HT-29 (cell line): ENCODE results near the gene ADARB2. TPM values are rescaled to one million over a fixed set of nuclear protein-coding genes. Genes with fewer than 3 reads are reported as not detected.
"Not testable (repeated sequence)": the region's sequence is repeated elsewhere in the genome, so short reads cannot be mapped to it uniquely, and the experiment has no call there.

ENCODE experiments used
- DNase-seq: peaks from one replicate; pipeline ENCODE4 v3.0.0-alpha.2; 2015; ENCODE audit warnings: low spot score
- total RNA-seq: library from RNA; depleted of rRNA; stranded (reverse); fragments of >200 nt; shearing (Covaris generic); gene quantifications from 2 replicates; pipeline ENCODE4 v1.2.3, GENCODE V29; 2014

ADARB2 gene
- total RNA-seq, 1 experiment from 2014 or later = not detected

DNA sequence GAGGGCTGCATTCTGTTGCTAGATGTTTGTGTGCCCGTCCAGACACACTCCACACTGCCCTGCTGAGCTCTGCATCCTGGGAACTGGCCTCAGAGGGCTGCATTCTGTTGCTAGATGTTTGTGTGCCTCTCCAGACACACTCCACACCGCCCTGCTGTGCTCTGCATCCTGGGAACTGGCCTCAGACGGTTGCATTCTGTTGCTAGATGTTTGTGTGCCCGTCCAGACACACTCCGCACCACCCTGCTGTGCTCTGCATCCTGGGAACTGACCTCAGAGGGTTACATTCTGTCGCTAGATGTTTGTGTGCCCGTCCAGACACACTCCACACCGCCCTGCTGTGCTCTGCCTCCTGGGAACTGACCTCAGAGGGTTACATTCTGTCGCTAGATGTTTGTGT is 120.6 kb downstream of the ADARB2 start:
- not testable (repeated sequence) for DNase-seq

DNA sequence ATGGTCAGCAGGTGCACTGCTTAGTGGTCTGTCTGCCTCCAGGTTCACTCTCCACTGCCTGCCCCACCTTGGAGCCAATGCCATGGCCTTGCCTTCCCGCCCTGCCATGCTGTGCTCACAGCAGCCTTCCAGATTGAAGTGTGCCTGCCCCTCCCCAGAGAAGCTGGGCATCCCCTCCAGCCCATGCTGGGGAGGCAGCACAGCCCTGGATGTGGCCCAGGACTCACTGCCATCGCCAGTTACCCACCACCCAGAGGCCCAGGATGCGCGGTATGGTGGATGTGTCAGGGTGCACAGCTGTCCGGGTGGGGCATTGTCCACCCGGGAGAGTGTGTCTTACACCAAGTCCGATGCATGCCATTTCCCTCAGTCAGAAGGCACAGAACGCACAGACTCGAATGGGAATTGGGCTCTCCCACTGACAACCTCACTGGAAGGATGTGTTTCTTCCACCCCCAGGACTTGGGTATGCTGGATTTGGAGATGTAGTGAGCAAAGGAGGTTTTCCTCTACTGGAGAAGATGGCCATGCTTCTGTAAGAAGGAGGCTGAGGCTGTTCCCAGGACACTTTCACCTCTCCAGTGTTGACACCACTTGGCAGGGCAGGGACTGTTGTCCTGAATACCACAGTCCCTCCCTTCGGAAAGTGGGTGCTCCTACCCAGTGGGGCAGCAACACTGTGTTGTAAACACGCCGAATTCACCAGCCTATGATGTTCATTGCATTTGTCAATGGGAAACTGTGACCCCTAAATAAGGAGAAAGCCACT is 122.0 kb downstream of the ADARB2 start:
- no peak for DNase-seq

DNA sequence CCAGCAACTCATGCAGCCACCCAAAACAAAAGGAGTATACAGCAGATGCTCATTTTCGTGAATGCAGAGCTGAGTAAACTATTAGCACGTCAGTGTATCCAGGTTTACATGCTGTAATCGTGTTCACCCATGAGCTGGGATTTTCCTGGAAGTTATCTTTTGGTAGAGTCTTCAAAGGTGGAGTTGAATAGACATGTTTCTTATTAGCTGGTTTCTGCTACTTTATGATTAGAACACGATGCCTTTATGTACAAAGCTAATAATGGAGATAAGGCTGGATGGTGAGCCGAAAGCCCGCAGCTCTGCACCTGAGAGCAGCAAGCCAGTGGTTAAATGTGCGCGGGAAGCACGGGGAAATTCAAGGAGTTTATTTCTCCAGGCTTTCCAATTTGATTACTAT is 123.8 kb downstream of the ADARB2 start:
- no peak for DNase-seq

DNA sequence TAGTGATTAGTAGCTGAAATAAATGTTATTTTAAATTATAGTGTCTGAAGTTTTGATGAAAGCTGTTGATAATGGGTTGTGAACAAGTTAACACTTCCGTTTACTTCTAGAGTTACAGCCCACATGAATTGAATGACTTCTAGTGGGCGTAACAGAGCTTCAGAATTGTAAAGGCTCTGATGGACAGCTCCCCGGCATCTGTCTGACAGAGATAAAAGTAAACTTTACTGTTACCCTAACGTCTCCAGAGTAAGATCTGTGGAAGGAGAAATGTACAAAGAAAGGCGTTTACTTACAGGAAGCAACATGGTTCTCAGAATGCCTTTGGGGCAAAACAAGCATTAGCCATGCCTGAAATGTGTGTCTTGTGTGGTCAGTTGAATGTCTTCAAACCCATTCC is 124.4 kb downstream of the ADARB2 start:
- no peak for DNase-seq

DNA sequence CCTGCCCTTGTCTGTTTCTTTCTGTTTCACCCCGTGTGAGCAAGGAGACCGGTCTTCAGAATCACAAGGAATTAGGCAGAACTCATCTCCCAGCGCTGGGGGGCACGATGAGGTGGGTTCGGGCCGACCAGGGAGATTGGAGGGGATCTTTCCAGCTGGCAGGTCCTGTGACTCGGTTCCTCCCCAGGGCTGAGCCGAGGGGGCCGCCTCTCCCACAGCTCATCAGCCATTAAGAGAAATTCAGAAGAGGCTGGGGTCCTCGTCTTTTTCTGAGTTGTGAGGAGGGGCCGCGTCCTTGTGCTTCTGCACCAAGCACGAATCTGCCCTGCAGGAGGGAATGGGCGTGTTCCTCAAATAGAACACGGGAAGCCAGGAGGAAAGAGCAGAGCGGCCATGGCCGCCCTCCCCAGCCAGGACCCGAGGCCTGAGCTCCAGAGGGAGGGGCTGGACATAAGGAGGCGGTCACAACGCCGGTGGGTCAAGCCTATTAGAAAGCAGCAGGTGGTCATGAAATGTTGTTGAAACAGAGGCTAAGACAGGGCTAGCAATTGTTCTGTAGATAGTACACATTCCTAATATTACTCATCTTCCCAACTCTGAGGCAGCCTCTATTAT is 125.3 kb downstream of the ADARB2 start:
- no peak for DNase-seq

DNA sequence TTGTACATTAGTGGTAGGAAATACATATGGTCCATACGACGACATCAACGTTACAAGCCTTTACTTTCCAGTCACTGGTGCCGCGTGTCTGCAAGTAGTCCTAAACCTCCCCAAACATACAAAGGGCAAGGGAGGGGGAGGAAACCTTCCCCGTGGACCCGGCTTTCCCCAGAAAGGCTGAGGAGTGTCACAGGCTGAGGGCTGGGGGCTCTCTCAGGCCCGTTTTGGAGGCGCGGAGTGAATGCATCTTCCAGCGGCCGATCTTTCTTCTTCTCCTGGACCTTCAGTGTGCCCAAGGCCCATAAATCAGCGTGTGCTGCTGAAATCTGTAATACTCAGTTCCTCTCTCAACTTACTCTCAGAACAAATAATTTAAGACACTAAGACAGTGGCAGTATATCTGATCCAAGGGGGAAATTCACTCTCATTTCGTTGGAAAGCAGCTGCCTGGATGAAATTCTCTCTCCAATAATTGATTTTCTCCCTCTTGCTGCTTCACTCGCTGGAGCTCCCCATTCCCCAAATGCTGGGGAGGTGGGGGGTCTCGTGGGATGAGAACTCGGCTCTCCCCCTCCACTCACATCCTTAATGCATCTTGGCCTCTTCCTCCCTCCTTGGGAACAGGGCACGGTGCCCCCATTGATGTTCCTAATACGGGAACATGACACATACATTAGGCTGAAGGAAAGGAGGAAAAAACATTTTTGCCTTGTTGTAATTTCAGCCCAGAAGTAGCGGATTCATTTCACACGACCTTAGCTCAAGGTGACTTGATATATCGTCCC is 126.1 kb downstream of the ADARB2 start:
- DNase-seq = no peak

DNA sequence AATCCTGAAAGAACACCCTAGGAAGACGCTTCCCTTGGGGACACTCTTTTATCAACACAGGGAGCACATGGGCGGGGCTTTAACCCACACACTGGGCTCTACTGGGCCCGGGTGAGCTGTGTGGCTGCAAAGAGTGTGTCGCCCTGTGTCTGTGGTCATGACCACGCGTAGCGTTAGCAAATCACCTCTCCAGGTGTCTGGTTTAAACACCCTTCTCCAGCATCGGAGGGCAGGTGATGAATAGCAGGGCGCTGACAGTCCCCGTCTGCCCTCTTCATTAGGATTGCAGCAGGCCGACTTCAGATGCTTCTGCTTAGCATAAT is 127.7 kb downstream of the ADARB2 start:
- DNase-seq = no peak

DNA sequence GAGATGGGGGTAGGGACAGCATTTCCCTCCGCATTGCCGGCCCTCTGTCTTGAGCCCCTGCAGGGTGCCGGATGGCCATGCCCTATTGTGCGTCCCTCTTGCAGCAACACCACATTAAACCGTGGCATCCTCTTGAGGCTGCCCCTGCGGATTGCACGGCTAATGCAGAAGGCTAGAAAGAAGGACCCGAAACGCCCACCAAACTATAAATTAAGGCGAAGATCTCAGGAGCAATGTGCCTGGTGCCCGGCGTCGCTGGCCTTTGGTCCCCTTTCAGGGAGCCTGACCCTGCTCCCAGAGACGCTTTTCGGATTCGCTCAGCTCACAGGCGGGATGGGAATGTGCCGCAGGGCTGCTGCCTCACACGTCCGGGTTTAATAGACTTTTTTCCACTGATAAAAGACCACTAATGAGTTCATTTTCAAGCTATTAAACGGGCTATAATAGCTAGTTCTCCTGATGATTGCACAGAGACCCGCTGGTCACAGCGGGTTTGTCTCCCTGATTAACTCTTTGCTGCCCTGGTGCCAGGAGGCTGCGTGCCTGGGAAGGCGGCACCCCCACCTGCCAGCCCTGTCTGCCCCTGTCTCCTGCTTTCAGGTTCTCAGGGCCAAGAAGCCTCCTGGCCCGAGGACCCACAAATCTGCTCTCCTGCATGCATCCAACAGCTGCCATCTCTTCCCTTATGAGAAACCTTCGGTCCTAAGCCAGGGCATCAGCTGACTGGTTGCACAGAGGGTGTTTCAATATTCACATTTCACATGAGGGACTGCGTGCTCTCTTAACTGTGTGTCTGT is 128.3 kb downstream of the ADARB2 start:
- DNase-seq = no peak

DNA sequence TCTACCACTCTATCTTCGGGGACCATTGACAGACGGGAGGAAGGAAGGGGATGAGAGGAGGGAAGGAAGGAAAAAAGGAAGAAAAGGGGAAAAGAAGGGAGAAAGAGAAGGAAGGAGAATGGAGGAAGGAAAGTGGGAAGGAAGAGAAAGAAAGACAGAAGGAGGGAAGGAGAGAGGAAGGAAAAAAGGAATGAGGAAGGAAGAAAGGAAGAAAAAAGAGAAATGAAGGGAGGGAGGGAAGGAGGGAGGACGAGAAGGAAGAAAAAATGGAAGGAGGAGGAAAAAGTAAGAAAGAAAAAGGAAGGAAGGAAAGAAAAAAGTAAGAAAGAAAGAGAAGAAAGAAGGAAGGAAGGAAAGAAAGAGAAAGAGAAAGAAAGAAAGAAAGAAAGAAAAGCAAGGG is 128.9 kb downstream of the ADARB2 start:
- DNase-seq = no peak

DNA sequence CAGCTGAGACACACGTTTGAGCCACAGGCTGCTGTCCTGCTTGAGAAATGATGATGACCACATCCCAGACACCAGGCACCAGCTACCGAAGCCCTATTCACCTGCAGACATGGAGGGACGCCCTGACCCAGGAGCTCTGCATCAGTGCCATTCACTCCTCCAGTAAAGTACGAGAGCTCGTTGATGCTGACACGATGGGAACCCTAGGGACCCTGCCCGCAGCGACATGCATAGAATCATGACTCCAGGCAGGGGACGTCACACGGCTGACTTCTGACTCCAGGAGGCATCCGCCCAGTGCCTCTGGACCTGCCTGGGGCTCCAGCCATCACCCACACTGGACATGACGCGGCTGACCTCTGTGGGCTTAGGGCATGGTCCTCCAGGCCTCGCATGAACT is 129.9 kb downstream of the ADARB2 start:
- no peak for DNase-seq

DNA sequence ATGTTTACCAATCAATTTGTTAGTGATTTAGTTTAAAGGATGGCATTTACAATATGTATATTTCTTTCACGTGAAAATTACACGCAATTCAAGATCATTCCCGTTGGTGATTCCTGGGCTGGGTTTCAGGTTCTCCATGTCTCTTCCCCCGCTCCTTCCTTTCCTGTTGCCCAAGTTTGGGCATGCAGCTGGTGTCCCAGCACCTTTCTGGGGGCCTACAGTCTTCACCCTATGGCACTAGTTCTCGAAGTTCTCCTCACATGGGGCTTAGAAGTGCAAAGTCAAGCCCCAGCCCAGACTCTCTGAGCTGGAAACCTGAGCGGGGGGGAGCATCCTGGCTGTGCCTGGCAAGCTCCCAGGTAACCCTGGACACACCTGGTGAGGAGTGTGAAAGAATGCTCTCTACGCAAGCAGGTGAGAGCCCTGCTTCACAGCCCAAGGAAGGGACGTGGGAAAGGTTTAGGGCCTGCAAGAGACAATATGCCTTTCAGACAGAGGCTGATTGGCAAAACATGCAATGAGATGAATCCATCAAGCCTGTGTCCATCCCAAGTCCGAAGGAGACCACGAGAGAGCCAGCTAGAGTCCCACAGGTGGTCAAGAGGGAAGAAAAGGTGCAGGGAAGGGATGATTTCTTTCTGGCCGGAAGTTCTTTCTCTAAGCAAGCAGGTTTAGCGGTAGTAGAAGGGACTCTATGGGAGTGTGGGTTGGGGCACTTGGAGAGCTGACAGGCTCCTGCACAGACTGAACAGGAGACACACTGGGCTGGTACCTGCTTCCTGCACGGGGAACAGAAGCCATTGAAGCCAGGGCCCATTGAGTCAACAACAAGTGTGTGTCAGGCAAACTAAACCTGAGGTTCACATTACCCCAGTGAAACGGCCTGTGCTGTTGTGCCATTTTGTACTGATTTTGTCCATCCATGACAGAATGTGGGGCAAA is 131.1 kb downstream of the ADARB2 start:
- no peak for DNase-seq

DNA sequence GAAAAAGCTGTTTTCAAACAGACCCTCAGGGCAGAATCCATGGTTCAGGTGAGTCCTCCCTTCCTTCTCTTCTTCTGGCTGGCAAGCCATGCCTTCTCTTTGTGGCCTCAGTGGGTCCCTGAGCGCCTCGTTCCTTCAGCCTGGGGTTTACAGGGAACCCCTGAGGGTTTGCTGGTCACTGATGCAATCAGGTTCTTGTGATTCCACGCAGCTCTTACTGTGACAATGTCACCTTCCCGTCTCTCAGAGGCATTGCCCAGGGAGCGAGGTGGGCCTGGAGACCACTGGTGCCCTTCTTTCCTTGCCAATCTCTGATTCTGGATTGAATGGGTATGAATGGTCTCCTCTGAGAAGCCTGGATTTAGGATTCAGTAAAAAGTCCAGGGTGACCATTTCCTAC is 132.2 kb downstream of the ADARB2 start:
- DNase-seq = no peak

DNA sequence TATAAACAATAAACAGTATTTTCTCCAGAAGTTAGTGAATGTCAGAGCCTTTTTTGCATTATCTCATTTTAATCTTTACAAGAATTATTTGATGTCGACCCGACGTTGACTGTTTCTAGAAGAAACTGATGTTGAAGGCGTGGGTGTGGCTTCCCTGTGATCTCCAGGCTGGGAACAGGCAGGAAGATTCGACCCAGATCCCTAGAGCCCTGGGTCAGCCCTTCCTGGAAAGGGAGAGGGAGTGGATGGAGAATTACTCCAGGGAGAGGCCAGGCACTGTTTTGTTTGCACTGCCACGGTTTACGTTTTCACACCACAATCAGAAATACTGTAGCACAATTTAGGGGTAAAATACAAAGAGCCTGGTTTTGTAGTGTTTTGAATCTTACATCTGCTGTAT is 133.1 kb downstream of the ADARB2 start:
- no peak for DNase-seq

DNA sequence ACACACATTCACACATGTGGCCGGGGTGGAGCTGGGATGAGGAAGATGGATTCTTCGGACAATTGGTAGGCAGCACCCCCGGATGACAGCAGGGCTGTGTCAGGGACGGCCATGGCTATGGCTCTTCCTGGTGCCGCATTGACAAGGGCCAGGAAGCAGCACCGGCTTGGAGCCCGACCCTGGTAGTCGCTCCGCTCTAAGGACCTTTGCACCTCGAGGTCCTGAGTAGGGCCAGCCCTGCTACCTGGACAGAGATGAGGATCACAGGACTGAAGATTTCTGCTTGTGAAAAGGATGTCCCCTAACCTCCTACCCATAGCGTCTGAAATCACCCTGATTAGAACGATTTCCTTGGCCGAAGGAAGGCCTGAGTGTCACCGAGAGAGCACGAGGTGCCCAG is 134.1 kb downstream of the ADARB2 start:
- DNase-seq = no peak

DNA sequence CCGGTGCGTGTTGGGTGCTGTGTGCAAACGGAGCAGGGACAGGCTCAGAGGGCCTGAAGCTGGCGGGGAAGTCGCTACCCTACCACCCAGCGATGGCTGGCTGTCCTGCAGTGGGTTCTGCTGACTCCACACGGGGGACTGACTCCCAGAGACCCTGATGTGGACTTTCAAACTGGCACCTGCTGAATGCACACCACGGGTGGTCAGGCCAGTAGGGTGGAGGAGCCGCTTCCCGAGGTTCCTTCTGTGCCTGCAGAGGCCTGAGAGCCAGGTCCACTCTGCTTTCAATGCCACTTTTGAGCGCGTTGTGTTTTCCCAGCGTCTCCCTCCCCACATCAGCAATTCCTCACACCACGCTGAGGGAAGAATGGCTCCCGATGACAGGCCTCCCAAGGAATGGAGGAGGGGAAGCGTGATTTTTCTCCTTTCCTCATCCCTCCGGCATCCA is 135.3 kb downstream of the ADARB2 start:
- no peak for DNase-seq

DNA sequence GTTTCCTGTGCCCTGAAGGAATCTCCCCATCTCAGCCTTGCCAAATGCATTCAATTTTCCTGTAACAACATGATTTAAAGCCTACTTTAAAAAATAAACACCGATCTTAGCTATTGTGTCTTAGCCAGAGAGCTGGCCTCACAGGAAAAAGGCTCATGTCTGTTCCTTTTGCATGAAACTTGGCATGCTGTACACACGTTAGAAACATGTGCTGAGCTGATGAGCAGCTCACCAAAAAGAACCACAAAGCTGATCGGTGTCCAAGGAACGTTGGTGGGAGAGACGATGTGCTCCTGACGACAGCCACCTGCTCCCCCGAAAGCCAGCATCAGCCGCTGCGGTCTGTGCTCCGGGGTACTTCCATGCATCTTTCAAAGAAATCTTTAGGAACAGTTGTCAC is 135.9 kb downstream of the ADARB2 start:
- no peak for DNase-seq

DNA sequence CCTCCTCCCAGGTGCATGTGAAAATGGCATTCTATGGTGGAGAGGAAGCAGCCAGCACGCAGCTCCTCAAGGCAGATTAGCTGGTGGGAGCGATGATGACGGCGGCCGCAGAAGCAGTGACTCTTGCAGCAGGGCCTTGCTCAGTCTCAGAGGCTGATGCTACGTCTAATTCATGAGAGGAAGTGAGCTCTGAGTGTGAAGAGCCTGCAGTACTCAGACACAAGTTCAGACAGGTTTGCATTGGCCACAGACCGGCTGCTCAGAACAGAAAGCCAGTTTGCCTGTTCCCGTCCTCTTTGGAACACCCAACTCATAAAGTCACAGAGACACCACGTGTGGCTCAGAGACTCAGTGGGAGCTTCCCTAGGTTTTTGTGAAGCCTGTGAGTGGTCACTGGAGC is 136.5 kb downstream of the ADARB2 start:
- no peak for DNase-seq

DNA sequence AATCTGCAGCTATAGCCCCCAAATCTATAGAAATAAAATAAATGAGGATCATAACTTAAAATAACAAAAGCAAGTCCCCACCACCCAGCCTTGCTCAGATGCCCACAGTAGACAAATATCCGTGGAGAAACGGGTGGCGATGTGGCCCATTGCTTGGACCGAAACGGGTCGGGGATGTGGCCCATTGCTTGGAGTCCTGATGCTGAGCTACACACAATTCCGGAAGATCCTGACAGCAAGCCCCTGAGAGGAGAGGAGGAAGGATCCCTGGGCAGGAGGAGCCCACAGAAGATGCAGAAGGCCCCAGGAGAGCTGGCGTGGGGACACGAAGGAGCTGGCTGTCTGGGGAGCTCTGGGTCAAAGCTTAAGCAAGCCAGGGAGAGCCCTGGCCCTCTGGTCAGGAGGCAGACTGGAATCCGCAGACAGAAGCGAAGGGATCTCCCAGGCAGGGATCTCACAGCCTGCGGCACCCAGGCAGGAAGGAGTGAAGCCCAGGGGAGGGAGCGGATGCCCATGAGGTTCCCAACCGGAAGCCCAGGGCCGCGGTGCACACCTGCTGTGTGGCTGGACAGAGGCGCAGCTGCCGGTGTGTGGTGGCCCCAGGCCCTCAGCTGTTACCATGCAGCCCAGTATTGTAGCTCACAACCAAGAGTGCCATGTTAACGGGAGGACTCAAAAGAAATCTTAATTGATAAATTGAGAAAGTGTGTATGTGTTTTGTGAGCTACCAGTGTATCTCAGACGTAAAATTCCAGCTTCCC is 138.8 kb downstream of the ADARB2 start:
- no peak for DNase-seq

DNA sequence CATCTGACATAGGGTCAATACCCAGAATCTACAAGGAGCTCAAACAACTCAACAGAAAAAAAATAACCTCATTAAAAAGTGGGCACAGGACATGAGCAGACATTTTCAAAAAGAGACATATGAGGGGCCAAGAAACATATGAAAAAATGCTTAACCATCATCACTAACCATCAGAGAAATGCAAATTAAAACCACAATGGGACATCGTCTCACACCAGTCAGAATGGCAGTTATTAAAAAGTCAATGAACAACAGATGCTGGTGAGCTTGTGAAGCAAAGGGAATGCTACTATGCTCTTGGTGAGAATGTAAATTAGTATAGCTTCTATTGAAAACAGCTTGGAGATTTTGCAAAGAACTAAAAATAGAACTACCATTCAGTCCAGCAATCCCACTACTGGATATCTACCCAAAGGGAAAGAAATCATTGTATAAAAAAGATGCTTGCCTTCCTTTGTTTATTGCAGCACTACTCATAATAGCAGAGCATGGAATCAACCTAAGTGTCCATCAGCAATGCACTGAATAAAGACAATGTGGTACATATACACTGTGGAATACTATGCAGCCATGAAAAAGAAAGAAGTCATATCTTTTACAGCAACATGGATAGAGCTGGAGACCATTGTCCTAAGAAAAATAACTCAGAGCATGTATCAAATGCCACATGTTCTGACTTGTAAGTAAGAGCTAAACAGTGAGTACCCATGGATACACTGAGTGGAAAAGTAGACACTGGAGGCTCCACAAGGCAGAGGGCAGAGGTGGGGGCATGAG is 139.8 kb downstream of the ADARB2 start:
- DNase-seq = no peak
